NB4 (cell line): ENCODE measurements around the gene STX8.

Source experiments
- DNase-seq: peaks from one replicate; pipeline ENCODE4 v3.0.0; 2010; ENCODE audit warnings: low read depth
- H3K4me3 ChIP-seq: one replicate; pipeline ENCODE4 v1.5.1; 2011; ENCODE audit warnings: mild to moderate bottlenecking, low read depth, low read length, moderate library complexity
- CTCF ChIP-seq: IDR thresholded peaks from one replicate; pipeline ENCODE4 v1.5.1; 2012; ENCODE audit warnings: low read depth, low read length
- MAX ChIP-seq: IDR thresholded peaks from 2 replicates; pipeline ENCODE4 v1.6.1; 2011; ENCODE audit warnings: low read depth, low read length
- MYC ChIP-seq: IDR thresholded peaks from 2 replicates; pipeline ENCODE4 v1.6.1; 2011; ENCODE audit warnings: low read depth, low read length
- POLR2A ChIP-seq: IDR thresholded peaks from 2 replicates; pipeline ENCODE4 v1.6.1; 2011; ENCODE audit warnings: mild to moderate bottlenecking; ENCODE audit not compliant: insufficient read length; ENCODE audit errors: extremely low read depth

STX8 gene

GRCh38 chr17:9256751-9257629, 318.6 kb downstream of the STX8 start:
- DNase-seq = peak; percentile 72
- no peak for TF ChIP-seq MAX
- TF ChIP-seq POLR2A = no peak
- peak; percentile 16 for TF ChIP-seq CTCF
- no peak for TF ChIP-seq MYC
- no peak overlapping the region for H3K4me3 ChIP-seq

GRCh38 chr17:9256361-9256750, 319.3 kb downstream of the STX8 start:
- H3K4me3 ChIP-seq = no peak overlapping the region
- no peak for DNase-seq
- TF ChIP-seq MYC = no peak
- no peak for TF ChIP-seq MAX
- no peak for TF ChIP-seq CTCF
- TF ChIP-seq POLR2A = no peak

GRCh38 chr17:9255833-9256232, 319.8 kb downstream of the STX8 start:
- H3K4me3 ChIP-seq = no peak overlapping the region
- DNase-seq = no peak
- TF ChIP-seq MAX (no peak), MYC (no peak), POLR2A (no peak), CTCF (no peak)

GRCh38 chr17:9254841-9255240, 320.8 kb downstream of the STX8 start:
- no peak overlapping the region for H3K4me3 ChIP-seq
- TF ChIP-seq MYC (no peak), MAX (no peak), CTCF (no peak), POLR2A (no peak)
- DNase-seq = no peak

GRCh38 chr17:9253308-9253707, 322.3 kb downstream of the STX8 start:
- no peak overlapping the region for H3K4me3 ChIP-seq
- no peak for TF ChIP-seq POLR2A
- TF ChIP-seq MYC = no peak
- no peak for TF ChIP-seq CTCF
- no peak for TF ChIP-seq MAX
- no peak for DNase-seq
